Peyer's patch (tissue), 4 donors: Measurements from ENCODE around the gene NCF2. TPM values are rescaled to one million over a fixed set of nuclear protein-coding genes. Genes with fewer than 3 reads are reported as not detected.
A peak's percentile ranks its signal among the peaks of the same experiment; 100 is the strongest.
"Not testable (repeated sequence)": the region's sequence is repeated elsewhere in the genome, so short reads cannot be mapped to it uniquely, and the experiment has no call there.

Experiments
- DNase-seq, 3 donors: peaks; one replicate each; pipeline ENCODE4 v3.0.0-alpha.2; 2017 to 2019
- H3K27ac ChIP-seq, 4 donors: fragments of 200-600 bp; sonication (generic); one replicate each; pipeline ENCODE4 v1.5.1; 2016 to 2019
- H3K27me3 ChIP-seq, 2 donors: fragments of 200-600 bp; sonication (generic); one replicate each; pipeline ENCODE4 v1.5.1; 2019
- H3K36me3 ChIP-seq, 3 donors: fragments of 200-600 bp; sonication (generic); one replicate each; pipeline ENCODE4 v1.5.1; 2016 to 2019
- H3K4me1 ChIP-seq, 4 donors: fragments of 200-600 bp; sonication (generic); one replicate each; pipeline ENCODE4 v1.5.1; 2016 to 2019
- H3K4me3 ChIP-seq, 4 donors: fragments of 200-600 bp; sonication (generic); 1 replicate in 3 of 4; 2 replicates in 1 of 4; pipeline ENCODE4 v1.5.1; 2016 to 2019; ENCODE audit warnings: mild to moderate bottlenecking in 1 of 4
- H3K9me3 ChIP-seq, 4 donors: fragments of 200-600 bp; sonication (generic); one replicate each; pipeline ENCODE4 v1.5.1; 2016 to 2019; ENCODE audit warnings: mild to moderate bottlenecking in 1 of 4
- POLR2A ChIP-seq, 2 donors: fragments of 450-650 bp; IDR thresholded peaks; one replicate each; pipeline ENCODE4 v1.5.1; 2017; ENCODE audit warnings: antibody characterized with exemption in 2 of 2, mild to moderate bottlenecking in 2 of 2, moderate library complexity in 2 of 2
- total RNA-seq, 4 donors: library from RNA; depleted of rRNA; stranded (reverse); fragments of >200 nt; gene quantifications; one replicate each; pipeline ENCODE4 v1.1.0, GENCODE V29; 2016
- TF ChIP-seq, protein P1 (sequence below), 6 experiments: fragments of 450-650 bp in 4 of 6; fragments of 200-600 bp in 2 of 6; sonication (generic) in 1 of 6; IDR thresholded peaks; one replicate each; pipeline ENCODE4 v1.5.1; 2017 to 2019; ENCODE audit warnings: antibody characterized with exemption in 6 of 6, mild to moderate bottlenecking in 3 of 6, moderate library complexity in 1 of 6

The NCF2 gene
- total RNA-seq, 4 donors from 2014 or later: 1.6 to 13.2 (median 5.6) TPM

DNA sequence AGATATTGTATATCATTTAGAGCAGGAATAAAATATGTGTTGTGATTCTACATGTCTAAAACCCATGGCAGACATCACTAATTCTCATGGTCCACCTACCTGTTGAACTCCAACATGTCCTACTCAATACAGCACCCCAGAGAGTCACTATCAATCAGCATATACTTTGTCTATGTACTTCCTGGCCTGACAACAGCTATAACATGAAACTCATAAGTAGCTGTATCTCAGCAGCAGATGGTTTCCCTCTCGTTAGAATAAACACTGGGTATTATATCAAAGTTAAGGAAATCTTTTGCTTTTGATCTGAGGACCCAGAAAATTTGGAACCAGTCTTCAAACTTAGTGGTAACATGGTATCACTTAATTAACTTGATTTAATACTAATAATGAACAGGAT is 29.5 kb upstream of the NCF2 start:
- H3K9me3 ChIP-seq: no peaks in the 10 kb centered on the region
- H3K4me1 ChIP-seq: peaks cover 0 to 6% (median 0%) of the 10 kb centered on the region in 4 donors
- H3K36me3 ChIP-seq: peaks cover 0 to 5% (median 0%) of the 10 kb centered on the region in 3 donors
- no peak for DNase-seq
- no peak overlapping the region for H3K27ac ChIP-seq
- no peak overlapping the region for H3K4me3 ChIP-seq
- H3K27me3 ChIP-seq: no peaks in the 10 kb centered on the region
- TF ChIP-seq POLR2A (IDR thresholded peaks at IDR 0.05): no peak

DNA sequence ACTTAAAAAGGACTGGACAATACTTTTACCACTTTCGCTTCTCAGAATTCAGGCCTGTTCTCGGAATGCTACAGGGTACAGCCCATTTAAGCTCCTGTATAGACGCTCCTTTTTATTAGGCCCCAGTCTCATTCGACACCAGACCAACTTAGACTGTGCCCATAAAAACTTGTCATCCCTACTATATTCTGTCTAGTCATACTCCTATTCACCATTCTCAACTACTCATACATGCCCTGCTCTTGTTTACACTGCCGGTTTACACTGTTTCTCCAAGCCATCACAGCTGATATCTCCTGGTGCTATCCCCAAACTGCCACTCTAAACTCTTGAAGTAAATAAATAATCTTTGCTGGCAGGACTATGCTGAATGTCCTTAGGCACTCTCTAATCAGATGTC is 27.9 kb upstream of the NCF2 start:
- not testable (repeated sequence) for H3K27me3 ChIP-seq, H3K4me3 ChIP-seq, H3K4me1 ChIP-seq, H3K27ac ChIP-seq, H3K9me3 ChIP-seq, H3K36me3 ChIP-seq, DNase-seq

DNA sequence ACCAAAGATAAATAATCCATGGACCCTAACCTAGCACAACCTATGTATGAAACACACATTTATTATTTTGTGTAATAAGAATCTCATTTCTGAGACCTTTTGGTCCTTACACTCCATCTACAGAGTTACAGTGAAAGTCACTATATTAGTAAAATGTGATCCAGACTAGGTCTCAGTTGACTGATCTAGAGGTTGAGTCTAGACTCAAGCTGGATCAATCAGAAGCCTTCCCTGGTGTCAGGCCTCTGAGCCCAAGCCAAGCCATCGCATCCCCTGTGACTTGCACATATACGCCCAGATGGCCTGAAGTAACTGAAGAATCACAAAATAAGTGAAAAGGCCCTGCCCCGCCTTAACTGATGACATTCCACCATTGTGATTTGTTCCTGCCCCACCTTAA is 22.7 kb upstream of the NCF2 start:
- H3K9me3 ChIP-seq, DNase-seq, H3K36me3 ChIP-seq, H3K27me3 ChIP-seq, H3K4me3 ChIP-seq, H3K27ac ChIP-seq: not testable (repeated sequence)
- H3K4me1 ChIP-seq: peaks cover 0 to 17% (median 0%) of the 10 kb centered on the region in 4 donors

DNA sequence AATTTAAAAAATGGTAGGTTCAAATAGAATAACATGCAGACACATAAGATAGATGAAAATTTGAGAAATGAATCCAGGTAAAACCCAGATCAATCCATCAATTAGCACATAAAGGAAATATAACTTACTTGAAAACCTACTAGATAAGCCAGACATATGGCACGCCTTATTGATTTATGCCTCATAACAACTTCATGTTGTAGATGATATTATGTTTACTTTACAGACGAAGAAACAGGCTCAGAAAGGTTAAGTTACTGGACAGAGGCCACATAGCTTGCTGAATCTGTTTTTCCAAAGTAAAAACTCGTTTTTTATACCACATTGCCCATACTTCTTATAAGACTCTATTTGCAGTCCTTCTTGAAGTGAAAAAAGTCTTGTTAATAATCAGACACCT is 22.1 kb upstream of the NCF2 start:
- H3K4me3 ChIP-seq: no peak overlapping the region
- TF ChIP-seq POLR2A (IDR thresholded peaks at IDR 0.05): no peak
- TF ChIP-seq, protein P1, sequence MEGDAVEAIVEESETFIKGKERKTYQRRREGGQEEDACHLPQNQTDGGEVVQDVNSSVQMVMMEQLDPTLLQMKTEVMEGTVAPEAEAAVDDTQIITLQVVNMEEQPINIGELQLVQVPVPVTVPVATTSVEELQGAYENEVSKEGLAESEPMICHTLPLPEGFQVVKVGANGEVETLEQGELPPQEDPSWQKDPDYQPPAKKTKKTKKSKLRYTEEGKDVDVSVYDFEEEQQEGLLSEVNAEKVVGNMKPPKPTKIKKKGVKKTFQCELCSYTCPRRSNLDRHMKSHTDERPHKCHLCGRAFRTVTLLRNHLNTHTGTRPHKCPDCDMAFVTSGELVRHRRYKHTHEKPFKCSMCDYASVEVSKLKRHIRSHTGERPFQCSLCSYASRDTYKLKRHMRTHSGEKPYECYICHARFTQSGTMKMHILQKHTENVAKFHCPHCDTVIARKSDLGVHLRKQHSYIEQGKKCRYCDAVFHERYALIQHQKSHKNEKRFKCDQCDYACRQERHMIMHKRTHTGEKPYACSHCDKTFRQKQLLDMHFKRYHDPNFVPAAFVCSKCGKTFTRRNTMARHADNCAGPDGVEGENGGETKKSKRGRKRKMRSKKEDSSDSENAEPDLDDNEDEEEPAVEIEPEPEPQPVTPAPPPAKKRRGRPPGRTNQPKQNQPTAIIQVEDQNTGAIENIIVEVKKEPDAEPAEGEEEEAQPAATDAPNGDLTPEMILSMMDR (IDR thresholded peaks at IDR 0.05): no peak
- no peaks in the 10 kb centered on the region for H3K36me3 ChIP-seq
- H3K27me3 ChIP-seq: no peaks in the 10 kb centered on the region
- H3K4me1 ChIP-seq: peaks cover 0 to 17% (median 0%) of the 10 kb centered on the region in 4 donors
- H3K9me3 ChIP-seq: no peaks in the 10 kb centered on the region
- no peak overlapping the region for H3K27ac ChIP-seq
- DNase-seq: no peak

DNA sequence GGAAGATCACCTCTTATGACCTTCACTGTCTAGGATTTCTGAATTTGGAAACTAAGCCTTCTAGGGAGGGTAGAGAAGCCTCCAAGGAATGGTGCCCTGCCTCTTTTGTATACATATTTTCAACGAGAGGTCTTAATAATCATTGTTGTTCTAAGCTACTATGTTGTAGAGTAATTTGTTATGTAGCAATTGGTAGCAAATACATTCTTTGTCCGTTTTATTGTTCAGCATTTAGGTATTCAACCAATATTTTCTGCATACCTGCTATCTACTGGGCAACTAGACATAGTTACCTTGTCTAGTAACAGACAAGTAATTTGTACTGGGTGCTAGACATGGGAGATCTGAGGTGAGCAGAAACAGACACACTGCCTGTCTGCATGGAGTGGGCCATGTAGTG is 20.8 kb upstream of the NCF2 start:
- Histone ChIP-seq H3K27ac (no peak overlapping the region), H3K4me3 (no peak overlapping the region), H3K27me3 (no peaks in the 10 kb centered on the region), H3K4me1 (peaks cover 0 to 17% (median 0%) of the 10 kb centered on the region in 4 donors), H3K9me3 (no peaks in the 10 kb centered on the region), H3K36me3 (no peaks in the 10 kb centered on the region)
- DNase-seq: no peak
- no peak for TF ChIP-seq POLR2A (IDR thresholded peaks at IDR 0.05)
- TF ChIP-seq, protein P1 (IDR thresholded peaks at IDR 0.05): no peak

DNA sequence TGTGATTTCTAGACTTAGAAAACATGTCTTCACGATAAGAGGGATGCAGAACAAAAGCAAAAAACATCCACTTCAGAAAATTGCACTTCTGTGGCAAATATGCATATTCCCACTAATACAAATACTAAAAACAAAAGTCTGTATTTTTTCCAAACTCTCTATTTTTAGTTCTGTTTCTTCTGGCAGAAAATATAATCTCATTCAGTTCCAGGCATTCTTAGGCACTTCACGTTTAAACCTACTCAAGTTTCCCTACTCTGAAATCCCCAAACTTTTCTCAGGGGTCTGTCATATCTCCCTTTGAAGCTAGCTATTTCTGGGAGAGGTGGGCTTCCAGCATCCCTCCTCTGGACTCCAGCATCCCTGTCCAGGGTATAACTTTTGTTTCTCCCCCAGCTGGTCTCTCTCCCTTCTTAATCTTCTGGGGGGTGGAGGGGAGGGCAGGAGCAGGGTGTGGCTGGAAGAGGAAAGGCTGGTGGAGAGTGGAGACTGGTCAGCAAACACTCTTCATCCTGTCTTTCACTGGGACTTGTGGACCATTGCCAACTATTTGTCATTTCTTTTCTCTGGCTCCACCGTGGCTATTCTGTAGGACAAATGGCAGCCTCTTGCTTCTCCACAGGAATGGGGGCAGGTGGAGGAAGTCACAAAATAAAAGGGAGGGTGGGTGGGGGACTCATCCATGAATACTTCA is 19.6 kb upstream of the NCF2 start:
- no peaks in the 10 kb centered on the region for H3K36me3 ChIP-seq
- DNase-seq: no peak
- peaks cover 0 to 17% (median 0%) of the 10 kb centered on the region in 4 donors for H3K4me1 ChIP-seq
- TF ChIP-seq, protein P1 (IDR thresholded peaks at IDR 0.05): no peak
- TF ChIP-seq POLR2A (IDR thresholded peaks at IDR 0.05): no peak
- no peaks in the 10 kb centered on the region for H3K9me3 ChIP-seq
- peak overlapping the region in 2 of 4 donors; percentile 6 to 36 for H3K27ac ChIP-seq
- H3K27me3 ChIP-seq: no peaks in the 10 kb centered on the region
- no peak overlapping the region for H3K4me3 ChIP-seq

DNA sequence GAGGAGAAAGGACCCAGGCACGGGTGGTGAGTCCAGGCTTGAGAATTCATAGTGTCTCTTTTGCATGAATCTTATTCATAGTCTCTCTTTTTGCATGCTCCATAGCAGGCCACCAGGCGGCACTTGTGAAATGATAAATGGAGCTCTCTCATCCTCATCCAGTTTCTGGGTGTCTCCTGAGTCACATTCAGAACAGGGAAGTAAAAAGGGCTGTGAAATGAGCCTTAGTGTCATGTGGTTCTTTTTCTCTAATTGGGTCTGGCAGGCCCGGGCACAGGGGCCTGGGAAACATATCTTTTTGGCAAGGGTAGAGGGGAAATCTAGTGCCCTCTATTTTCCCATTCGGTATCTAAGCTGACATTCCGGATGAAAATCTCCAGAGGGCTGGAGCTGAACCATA is 19.1 kb upstream of the NCF2 start:
- Histone ChIP-seq H3K4me3 (no peak overlapping the region), H3K9me3 (no peaks in the 10 kb centered on the region), H3K4me1 (peaks cover 0 to 17% (median 0%) of the 10 kb centered on the region in 4 donors), H3K27ac (peak overlapping the region in 2 of 4 donors; percentile 6 to 36), H3K36me3 (no peaks in the 10 kb centered on the region), H3K27me3 (no peaks in the 10 kb centered on the region)
- TF ChIP-seq POLR2A (IDR thresholded peaks at IDR 0.05): no peak
- TF ChIP-seq, protein P1 (IDR thresholded peaks at IDR 0.05): peak in 5 of 6 experiments; percentile 7 to 54 (median 48)
- DNase-seq: peak in 2 of 3 donors; percentile 39 to 70
